Measurements from ENCODE around the gene ADAP1. TPM values are rescaled to one million over a fixed set of nuclear protein-coding genes. Genes with fewer than 3 reads are reported as not detected.
A peak's percentile ranks its signal among the peaks of the same experiment; 100 is the strongest.

The ADAP1 gene
- total and polyA plus RNA-seq, 2 of the 13 experiments (the other 11 are each of a cell fraction or from before 2014, with no cell fraction given) = 10.5 to 24.6 TPM

GRCh38 chr7:953547-954327 is 743 bp downstream of the ADAP1 start (continued):
- no peak for TF ChIP-seq SP2 (CRISPR knock-in tag; IDR thresholded peaks at IDR 0.05)
- no peak for TF ChIP-seq TOPORS (CRISPR knock-in tag; IDR thresholded peaks at IDR 0.05)
- TF ChIP-seq, protein P1, sequence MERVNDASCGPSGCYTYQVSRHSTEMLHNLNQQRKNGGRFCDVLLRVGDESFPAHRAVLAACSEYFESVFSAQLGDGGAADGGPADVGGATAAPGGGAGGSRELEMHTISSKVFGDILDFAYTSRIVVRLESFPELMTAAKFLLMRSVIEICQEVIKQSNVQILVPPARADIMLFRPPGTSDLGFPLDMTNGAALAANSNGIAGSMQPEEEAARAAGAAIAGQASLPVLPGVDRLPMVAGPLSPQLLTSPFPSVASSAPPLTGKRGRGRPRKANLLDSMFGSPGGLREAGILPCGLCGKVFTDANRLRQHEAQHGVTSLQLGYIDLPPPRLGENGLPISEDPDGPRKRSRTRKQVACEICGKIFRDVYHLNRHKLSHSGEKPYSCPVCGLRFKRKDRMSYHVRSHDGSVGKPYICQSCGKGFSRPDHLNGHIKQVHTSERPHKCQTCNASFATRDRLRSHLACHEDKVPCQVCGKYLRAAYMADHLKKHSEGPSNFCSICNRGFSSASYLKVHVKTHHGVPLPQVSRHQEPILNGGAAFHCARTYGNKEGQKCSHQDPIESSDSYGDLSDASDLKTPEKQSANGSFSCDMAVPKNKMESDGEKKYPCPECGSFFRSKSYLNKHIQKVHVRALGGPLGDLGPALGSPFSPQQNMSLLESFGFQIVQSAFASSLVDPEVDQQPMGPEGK (CRISPR knock-in tag; IDR thresholded peaks at IDR 0.05) = peak; percentile 34; the same call in 1 of the 2 replicates

DNA sequence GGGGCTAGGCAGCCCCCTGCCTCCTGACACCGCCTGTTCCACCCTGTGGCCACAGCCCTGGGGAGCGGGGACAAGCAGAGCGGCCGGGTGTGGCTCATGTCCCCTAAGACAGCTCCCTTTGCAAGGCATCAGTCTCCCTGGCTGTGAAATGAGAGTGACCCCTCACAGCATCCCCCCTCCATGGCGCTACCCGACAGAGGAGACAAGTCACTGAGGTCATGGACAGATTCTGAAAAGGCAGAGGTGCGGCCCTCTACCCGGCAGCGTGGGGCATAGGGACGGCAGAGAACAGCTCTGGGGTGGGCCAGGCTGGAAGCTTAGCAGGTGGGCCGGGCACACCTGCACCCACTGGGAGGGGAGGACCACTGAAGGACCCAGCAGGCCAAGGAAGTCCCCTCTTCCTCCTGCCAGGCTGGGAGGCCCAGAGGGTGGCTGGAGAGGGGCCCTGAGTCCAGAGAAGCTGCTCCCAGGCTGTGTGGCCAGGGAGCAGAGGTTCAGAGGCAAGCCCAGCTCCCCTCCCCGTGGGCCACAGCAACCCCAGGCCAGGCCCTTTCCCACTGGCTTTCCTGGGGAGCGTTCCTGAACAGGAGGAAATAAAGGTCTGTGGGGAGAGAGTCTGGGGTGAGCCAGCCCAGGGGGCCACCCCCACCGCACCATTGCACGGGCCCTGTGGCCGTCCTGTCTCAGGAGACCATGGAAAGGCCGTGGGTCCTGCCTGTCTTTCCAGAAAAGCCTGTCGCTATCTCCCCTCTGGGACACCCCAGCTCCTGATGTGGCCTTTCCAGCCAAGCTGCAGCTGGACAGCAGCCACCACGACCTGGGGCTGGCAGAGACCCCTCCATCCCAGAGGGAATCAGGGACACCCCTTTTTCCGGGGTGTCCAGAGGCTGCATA is 1.7 kb downstream of the ADAP1 start:
- ATAC-seq = peak; percentile 16
- TF ChIP-seq CC2D1A (CRISPR knock-in tag; IDR thresholded peaks at IDR 0.05) (0 out of 2 replicates have a peak, but pooled peaks have one; percentile 33), DR1 (CRISPR knock-in tag; IDR thresholded peaks at IDR 0.05) (peak; percentile 39; the same call in 1 of the 2 replicates), MED8 (CRISPR knock-in tag; IDR thresholded peaks at IDR 0.05; ENCODE audit: insufficient replicate concordance) (no peak), ZSCAN9 (CRISPR knock-in tag; IDR thresholded peaks at IDR 0.05; ENCODE audit: borderline replicate concordance) (no peak), PAXIP1 (CRISPR knock-in tag; conservative IDR thresholded peaks at IDR 0.05) (no peak), MEIS1 (CRISPR knock-in tag; IDR thresholded peaks at IDR 0.05; ENCODE audit: borderline replicate concordance) (no peak), DRAP1 (CRISPR knock-in tag; IDR thresholded peaks at IDR 0.05) (no peak), NFE2L1 (CRISPR knock-in tag; IDR thresholded peaks at IDR 0.05; ENCODE audit: borderline replicate concordance) (no peak), NFKB2 (CRISPR knock-in tag; IDR thresholded peaks at IDR 0.05; ENCODE audit: borderline replicate concordance) (0 out of 2 replicates have a peak, but pooled peaks have one; percentile 29), ZNF253 (CRISPR knock-in tag; IDR thresholded peaks at IDR 0.05; ENCODE audit: borderline replicate concordance) (no peak), ZFP82 (CRISPR knock-in tag; IDR thresholded peaks at IDR 0.05; ENCODE audit: borderline replicate concordance) (no peak)

More for the DNA sequence above, 1.7 kb downstream of the ADAP1 start:
- intact Hi-C loops (cut with micrococcal nuclease; ENCODE audit: unreplicated experiment) (loop anchor here (5.0 to 10.0 kb wide), 3 partner anchors 48 to 138 kb away; partner anchors contain the start of gene GET4), in situ Hi-C loops (cut with HindIII; ENCODE audit: extremely low pct_ligation_motif_present, low pct_unique_long_range_greater_than_20kb) (no loop called here)
- DNase-seq (ENCODE audit: low spot score) (no peak), FAIRE-seq (no peak)
- no TSS peak for BruUV-seq (replicated peaks)
- H3K9me3 ChIP-seq (ENCODE audit: low read length) = no peaks in the 10 kb centered on the region
- peaks cover 44% of the 10 kb centered on the region for H3K4me1 ChIP-seq (ENCODE audit: insufficient read depth, low read length)
- CTCF ChIA-PET (ENCODE audit: low intra/inter-chr PET ratio, low total read pairs) = no interaction called here
- peak overlapping the region; percentile 59 to 81 (median 76) for H3K4me3 ChIP-seq (replicated peaks in 1 of 3; ENCODE audit: insufficient read depth in 1 of 3, low read depth in 2 of 3, low read length in 3 of 3)
- no peaks in the 10 kb centered on the region for H4K20me1 ChIP-seq (ENCODE audit: insufficient read depth, low read length)
- no peak overlapping the region for H3K27ac ChIP-seq (ENCODE audit: extremely low read length, insufficient read depth, low read length)
- WGBS (ENCODE audit: low lambda C conversion rate) = 76% methylated on average over 12 of the region's 20 CpGs
- peak overlapping the region; percentile 83 for H3K4me2 ChIP-seq (ENCODE audit: low read depth, low read length)
- no peaks in the 10 kb centered on the region for H3K27me3 ChIP-seq (ENCODE audit: control insufficient read depth in 1 of 2, insufficient read depth in 2 of 2, low read length in 2 of 2)
- POLR2A ChIA-PET = interaction anchor here (0.8 to 2.9 kb wide), 6 partner anchors 14 to 204 kb away, joined by 3 to 12 read pairs (median 6); no protein-coding TSS in a partner anchor
- H3K79me2 ChIP-seq (ENCODE audit: insufficient read depth, low read length) = no peaks in the 10 kb centered on the region
- H3K36me3 ChIP-seq (replicated peaks in 1 of 2; ENCODE audit: control insufficient read depth in 1 of 2, insufficient read depth in 2 of 2, low read length in 2 of 2) = no peaks in the 10 kb centered on the region; a peak in 1 of 5 replicates
- no peak overlapping the region for H2AFZ ChIP-seq (ENCODE audit: low read length)
- H3K9ac ChIP-seq (ENCODE audit: insufficient read depth, low read depth, low read length) = peak overlapping the region; percentile 65; the same call in 1 of the 2 replicates
